ENCODE results near the gene CDK3. TPM values are rescaled to one million over a fixed set of nuclear protein-coding genes. Genes with fewer than 3 reads are reported as not detected.

Gene CDK3
- total and polyA plus RNA-seq, 9 of the 15 experiments (the other 6 are each of a cell fraction or from before 2014, with no cell fraction given): 0.55 to 8.2 (median 4.7) TPM

DNA sequence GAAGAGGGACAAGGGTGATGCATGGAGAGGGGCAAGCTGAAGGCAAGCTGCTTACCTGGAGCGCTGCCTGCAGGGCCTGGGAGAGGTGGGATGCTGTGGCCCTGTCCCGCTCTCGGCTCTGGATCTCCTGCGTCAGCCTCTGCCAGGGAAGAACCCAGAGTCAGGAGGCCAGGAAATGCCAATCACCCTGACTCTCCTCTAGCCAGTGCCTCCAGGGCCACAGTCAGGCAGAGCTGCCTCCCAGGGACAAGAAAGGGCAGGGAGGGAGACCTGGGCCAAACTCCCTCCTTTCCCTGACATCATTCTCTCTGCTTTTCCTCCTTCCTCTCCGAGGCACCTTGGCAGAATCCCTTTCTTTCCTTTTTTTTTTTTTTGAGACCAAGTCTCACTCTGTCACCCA is 11.3 kb downstream of the CDK3 start:
- in situ Hi-C loops (cut with MboI): no loop called here
- Histone ChIP-seq H3K9ac (ENCODE audit: insufficient read depth in 1 of 2, low read depth in 2 of 2, low read length in 2 of 2) (no peak overlapping the region), H3K4me1 (replicated peaks in 1 of 2; ENCODE audit: control insufficient read depth in 2 of 2, insufficient read depth in 2 of 2, low read length in 2 of 2) (peaks cover 0 to 55% of the 10 kb centered on the region in 2 experiments; a peak in 3 of 5 replicates), H3K4me3 (no peak overlapping the region), H2AFZ (ENCODE audit: low read depth, low read length) (no peak overlapping the region), H4K20me1 (replicated peaks; ENCODE audit: control insufficient read depth, insufficient read depth, low read length) (0 out of 2 replicates have a peak, but pooled peaks cover 8% of the 10 kb centered on the region), H3K4me2 (ENCODE audit: insufficient read depth, low read length) (no peak overlapping the region), H3K36me3 (ENCODE audit: control insufficient read depth, insufficient read depth, low read length) (no peaks in the 10 kb centered on the region), H3K79me2 (ENCODE audit: control insufficient read depth, insufficient read depth, low read length) (no peaks in the 10 kb centered on the region), H3K27ac (ENCODE audit: extremely low read depth, low read depth, low read length) (no peak overlapping the region), H3K9me1 (ENCODE audit: control insufficient read depth, insufficient read depth, low read length) (no peaks in the 10 kb centered on the region), H3K9me3 (replicated peaks; ENCODE audit: control insufficient read depth, insufficient read depth, low read depth, low read length) (no peaks in the 10 kb centered on the region), H3K27me3 (ENCODE audit: control insufficient read depth in 2 of 2, insufficient read depth in 2 of 2, low read length in 2 of 2) (peaks cover 45 to 74% of the 10 kb centered on the region in 2 experiments)
- ATAC-seq: no peak
- ChIA-PET CTCF (ENCODE audit: low intra/inter-chr PET ratio) (interaction anchor here (0.6 kb wide), 1 partner anchor 19 kb away, joined by 4 read pairs; no protein-coding TSS in a partner anchor), POLR2A (interaction anchor here (0.7 to 1.4 kb wide), 2 partner anchors 86 to 114 kb away, joined by 4 to 7 read pairs; no protein-coding TSS in a partner anchor)
- BruUV-seq (replicated peaks): no TSS peak
- WGBS (ENCODE audit: insufficient coverage, low coverage, missing lambda C conversion rate): 25% methylated on average over 4 of the region's 5 CpGs
- no peak for DNase-seq (ENCODE audit: extremely low read depth in 1 of 4, low spot score in 3 of 4)
- no peak for FAIRE-seq
- intact Hi-C loops (cut with micrococcal nuclease): loop anchor here (5.0 kb wide), 2 partner anchors 110 to 285 kb away; no protein-coding TSS in a partner anchor
- no peak for TF ChIP-seq ZNF316 (IDR thresholded peaks at IDR 0.05)
- TF ChIP-seq ZNF507 (tag; conservative IDR thresholded peaks at IDR 0.05): no peak
- no peak for TF ChIP-seq KLF1 (tag; IDR thresholded peaks at IDR 0.05)
- no peak for TF ChIP-seq NR1H2 (CRISPR knock-in tag; IDR thresholded peaks at IDR 0.05)
- no peak for TF ChIP-seq ARNT (IDR thresholded peaks at IDR 0.05)
- no peak for TF ChIP-seq HDAC3 (IDR thresholded peaks at IDR 0.05; ENCODE audit: borderline replicate concordance, partially characterized antibody)
- TF ChIP-seq THAP12 (CRISPR knock-in tag; IDR thresholded peaks at IDR 0.05): no peak
- TF ChIP-seq, protein P1, sequence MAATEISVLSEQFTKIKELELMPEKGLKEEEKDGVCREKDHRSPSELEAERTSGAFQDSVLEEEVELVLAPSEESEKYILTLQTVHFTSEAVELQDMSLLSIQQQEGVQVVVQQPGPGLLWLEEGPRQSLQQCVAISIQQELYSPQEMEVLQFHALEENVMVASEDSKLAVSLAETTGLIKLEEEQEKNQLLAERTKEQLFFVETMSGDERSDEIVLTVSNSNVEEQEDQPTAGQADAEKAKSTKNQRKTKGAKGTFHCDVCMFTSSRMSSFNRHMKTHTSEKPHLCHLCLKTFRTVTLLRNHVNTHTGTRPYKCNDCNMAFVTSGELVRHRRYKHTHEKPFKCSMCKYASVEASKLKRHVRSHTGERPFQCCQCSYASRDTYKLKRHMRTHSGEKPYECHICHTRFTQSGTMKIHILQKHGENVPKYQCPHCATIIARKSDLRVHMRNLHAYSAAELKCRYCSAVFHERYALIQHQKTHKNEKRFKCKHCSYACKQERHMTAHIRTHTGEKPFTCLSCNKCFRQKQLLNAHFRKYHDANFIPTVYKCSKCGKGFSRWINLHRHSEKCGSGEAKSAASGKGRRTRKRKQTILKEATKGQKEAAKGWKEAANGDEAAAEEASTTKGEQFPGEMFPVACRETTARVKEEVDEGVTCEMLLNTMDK (IDR thresholded peaks at IDR 0.05; ENCODE audit: borderline replicate concordance, insufficient read depth, low read depth, low read length, poor library complexity, severe bottlenecking): no peak
- TF ChIP-seq ZNF232 (CRISPR knock-in tag; IDR thresholded peaks at IDR 0.05): no peak
- TF ChIP-seq PHTF2 (CRISPR knock-in tag; IDR thresholded peaks at IDR 0.05): no peak

All from K562 (cell line).